ENCODE data around the gene PRIMA1. TPM values are rescaled to one million over a fixed set of nuclear protein-coding genes. Genes with fewer than 3 reads are reported as not detected.

Gene PRIMA1
- total RNA-seq, 6 donors from 2014 or later = under 0.01 to 1.8 (median 0.62) TPM

GRCh38 chr14:93727917-93728650 lies 60.2 kb downstream of the PRIMA1 start:
- 87% methylated on average over 17 to 19 of the region's 19 CpGs for WGBS, 2 donors
- ATAC-seq (ENCODE audit: low FRiP score in 2 of 2) (no peak), DNase-seq (peak in 1 of 2 donors; percentile 46)
- Histone ChIP-seq H3K4me1 (peaks cover 0 to 8% (median 2%) of the 10 kb centered on the region in 4 donors), H3K36me3 (no peaks in the 10 kb centered on the region), H3K27me3 (no peaks in the 10 kb centered on the region), H3K9me3 (no peaks in the 10 kb centered on the region), H3K4me3 (no peak overlapping the region), H3K27ac (no peak overlapping the region)
- TF ChIP-seq EP300 (IDR thresholded peaks at IDR 0.05) (no peak), POLR2A (IDR thresholded peaks at IDR 0.05) (no peak), POLR2AphosphoS5 (IDR thresholded peaks at IDR 0.05) (no peak)
- TF ChIP-seq, protein P1, sequence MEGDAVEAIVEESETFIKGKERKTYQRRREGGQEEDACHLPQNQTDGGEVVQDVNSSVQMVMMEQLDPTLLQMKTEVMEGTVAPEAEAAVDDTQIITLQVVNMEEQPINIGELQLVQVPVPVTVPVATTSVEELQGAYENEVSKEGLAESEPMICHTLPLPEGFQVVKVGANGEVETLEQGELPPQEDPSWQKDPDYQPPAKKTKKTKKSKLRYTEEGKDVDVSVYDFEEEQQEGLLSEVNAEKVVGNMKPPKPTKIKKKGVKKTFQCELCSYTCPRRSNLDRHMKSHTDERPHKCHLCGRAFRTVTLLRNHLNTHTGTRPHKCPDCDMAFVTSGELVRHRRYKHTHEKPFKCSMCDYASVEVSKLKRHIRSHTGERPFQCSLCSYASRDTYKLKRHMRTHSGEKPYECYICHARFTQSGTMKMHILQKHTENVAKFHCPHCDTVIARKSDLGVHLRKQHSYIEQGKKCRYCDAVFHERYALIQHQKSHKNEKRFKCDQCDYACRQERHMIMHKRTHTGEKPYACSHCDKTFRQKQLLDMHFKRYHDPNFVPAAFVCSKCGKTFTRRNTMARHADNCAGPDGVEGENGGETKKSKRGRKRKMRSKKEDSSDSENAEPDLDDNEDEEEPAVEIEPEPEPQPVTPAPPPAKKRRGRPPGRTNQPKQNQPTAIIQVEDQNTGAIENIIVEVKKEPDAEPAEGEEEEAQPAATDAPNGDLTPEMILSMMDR (IDR thresholded peaks at IDR 0.05) = no peak

DNA sequence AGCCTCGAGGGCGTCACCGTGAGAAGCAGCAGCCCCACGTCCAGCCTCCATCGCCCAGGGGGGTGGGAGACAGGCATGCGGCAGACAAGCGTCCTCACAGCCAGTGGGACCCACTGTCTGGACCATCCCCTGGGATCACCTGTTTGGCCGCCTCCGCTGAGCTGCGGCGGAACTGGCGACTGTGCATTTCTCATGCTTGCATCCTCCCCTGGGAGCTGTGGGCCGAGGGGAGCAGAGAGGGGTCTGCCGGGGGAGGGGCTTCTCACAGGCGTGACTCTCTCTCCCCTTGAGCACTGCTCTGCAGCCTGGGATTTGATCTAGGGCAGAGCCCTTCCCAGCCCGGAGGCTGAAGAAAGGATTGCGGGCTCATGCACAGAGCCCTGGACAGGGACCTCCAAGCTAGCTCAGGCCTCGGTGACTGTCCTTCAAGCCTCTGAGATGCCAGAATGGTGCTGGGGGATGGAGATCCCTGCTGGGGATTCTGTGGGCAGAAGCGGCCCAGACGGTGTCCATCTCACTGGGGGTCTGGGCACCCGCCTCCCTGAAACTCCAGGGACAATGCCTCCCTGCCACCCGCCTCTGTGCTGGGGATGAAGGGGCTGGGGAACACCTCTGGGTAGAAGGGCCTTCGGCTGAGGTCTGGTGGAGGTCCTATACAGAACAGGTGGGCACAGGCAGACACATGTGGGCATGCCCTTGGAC lies 61.1 kb downstream of the PRIMA1 start:
- no peaks in the 10 kb centered on the region for H3K27me3 ChIP-seq
- no peak for TF ChIP-seq POLR2A (IDR thresholded peaks at IDR 0.05)
- no peak overlapping the region for H3K4me3 ChIP-seq
- H3K36me3 ChIP-seq = no peaks in the 10 kb centered on the region
- WGBS, 2 donors = 77 to 89% methylated on average over 18 to 19 of the region's 23 CpGs
- ATAC-seq (ENCODE audit: low FRiP score in 2 of 2) (no peak), DNase-seq (peak in 1 of 2 donors; percentile 68)
- H3K4me1 ChIP-seq = no peaks in the 10 kb centered on the region
- no peaks in the 10 kb centered on the region for H3K9me3 ChIP-seq
- no peak overlapping the region for H3K27ac ChIP-seq

DNA sequence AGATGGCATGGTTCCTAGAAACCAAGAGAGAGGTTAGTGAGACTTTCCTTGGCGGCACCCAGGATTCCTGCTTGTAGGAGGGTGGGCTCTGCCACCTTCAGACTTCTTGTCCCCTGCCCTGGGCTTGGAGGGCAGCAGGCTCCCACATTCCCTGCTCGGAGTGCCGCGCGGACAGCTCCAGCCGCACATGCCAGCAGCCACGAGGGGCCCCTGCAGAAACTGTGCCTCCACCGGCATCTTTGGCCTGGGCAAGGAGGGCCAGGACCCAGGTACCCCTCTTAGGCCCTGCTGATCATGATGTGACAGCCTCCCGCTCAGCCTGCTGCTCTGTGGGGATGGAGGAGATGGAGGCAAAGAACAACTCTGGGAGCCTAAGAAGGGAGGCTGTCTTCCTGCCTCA lies 62.3 kb downstream of the PRIMA1 start:
- DNase-seq (peak in 1 of 2 donors; percentile 59), ATAC-seq (ENCODE audit: low FRiP score in 2 of 2) (no peak)
- no peak for TF ChIP-seq POLR2AphosphoS5 (IDR thresholded peaks at IDR 0.05)
- TF ChIP-seq EP300 (IDR thresholded peaks at IDR 0.05) = no peak
- TF ChIP-seq POLR2A (IDR thresholded peaks at IDR 0.05) = no peak
- TF ChIP-seq, protein P1 (IDR thresholded peaks at IDR 0.05) = no peak

GRCh38 chr14:93725002-93725582 lies 63.2 kb downstream of the PRIMA1 start:
- TF ChIP-seq POLR2A (IDR thresholded peaks at IDR 0.05) (no peak), POLR2AphosphoS5 (IDR thresholded peaks at IDR 0.05) (no peak), EP300 (IDR thresholded peaks at IDR 0.05) (no peak)
- TF ChIP-seq, protein P1 (IDR thresholded peaks at IDR 0.05) = no peak

More for the DNA sequence above, 62.3 kb downstream of the PRIMA1 start:
- Histone ChIP-seq H3K4me1 (no peaks in the 10 kb centered on the region), H3K36me3 (no peaks in the 10 kb centered on the region), H3K9me3 (no peaks in the 10 kb centered on the region), H3K27ac (no peak overlapping the region), H3K4me3 (no peak overlapping the region), H3K27me3 (no peaks in the 10 kb centered on the region)
- 96 to 100% methylated on average over 1 to 9 of the region's 9 CpGs for WGBS, 2 donors

DNA sequence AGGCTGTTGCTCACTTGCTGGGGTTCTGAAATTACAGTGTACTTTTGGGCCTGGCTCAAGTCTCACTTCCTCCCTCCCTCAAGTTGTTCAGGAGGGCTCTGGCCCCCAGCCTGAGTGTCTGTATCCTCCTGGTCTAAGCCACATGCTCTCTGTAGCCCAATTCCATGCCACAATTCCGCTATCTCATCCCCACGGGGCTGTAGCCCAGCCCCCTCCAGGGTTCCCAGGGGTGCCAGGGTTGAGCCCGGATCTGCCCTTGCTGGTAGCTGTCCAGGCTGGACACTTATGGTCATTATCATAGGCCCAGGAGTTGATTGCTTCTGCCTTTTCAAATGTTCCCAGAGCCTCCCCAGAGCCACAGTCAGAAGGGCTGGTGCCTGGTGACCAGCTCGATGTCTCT lies 65.3 kb downstream of the PRIMA1 start:
- no peaks in the 10 kb centered on the region for H3K27me3 ChIP-seq

More at GRCh38 chr14:93725002-93725582, 63.2 kb downstream of the PRIMA1 start:
- H3K4me1 ChIP-seq = no peaks in the 10 kb centered on the region
- no peak overlapping the region for H3K4me3 ChIP-seq
- no peaks in the 10 kb centered on the region for H3K9me3 ChIP-seq
- DNase-seq (peak in 1 of 2 donors; percentile 63), ATAC-seq (ENCODE audit: low FRiP score in 2 of 2) (no peak)
- H3K27ac ChIP-seq = no peak overlapping the region
- 75 to 80% methylated on average over 7 to 21 of the region's 21 CpGs for WGBS, 2 donors
- H3K36me3 ChIP-seq = no peaks in the 10 kb centered on the region
- H3K27me3 ChIP-seq = no peaks in the 10 kb centered on the region

More for the DNA sequence above, 65.3 kb downstream of the PRIMA1 start:
- ATAC-seq (ENCODE audit: low FRiP score in 2 of 2) (no peak), DNase-seq (no peak)
- TF ChIP-seq POLR2AphosphoS5 (IDR thresholded peaks at IDR 0.05) (no peak), EP300 (IDR thresholded peaks at IDR 0.05) (no peak), POLR2A (IDR thresholded peaks at IDR 0.05) (no peak)
- TF ChIP-seq, protein P1 (IDR thresholded peaks at IDR 0.05) = no peak
- WGBS, 2 donors = 95 to 96% methylated on average over 3 to 4 of the region's 4 CpGs
- Histone ChIP-seq H3K9me3 (no peaks in the 10 kb centered on the region), H3K4me3 (no peak overlapping the region), H3K4me1 (no peaks in the 10 kb centered on the region), H3K27ac (no peak overlapping the region), H3K36me3 (no peaks in the 10 kb centered on the region)
